K562 (cell line): ENCODE measurements around the gene C2CD2L. TPM values are rescaled to one million over a fixed set of nuclear protein-coding genes. Genes with fewer than 3 reads are reported as not detected.
A peak's percentile ranks its signal among the peaks of the same experiment; 100 is the strongest.

Source experiments
- ADNP ChIP-seq: fragments of 200-800 bp; sonication (Bioruptor generic); IDR thresholded peaks from 2 replicates; pipeline ENCODE4 v1.6.1; 2016; ENCODE audit warnings: missing genetic modification characterization, missing compliant biosample characterization
- BDP1 ChIP-seq: IDR thresholded peaks from 3 replicates; pipeline ENCODE4 v1.6.1; 2011; ENCODE audit not compliant: insufficient read length, insufficient read depth
- CBFB ChIP-seq: sonication (generic); formaldehyde crosslinking; IDR thresholded peaks from 2 replicates; pipeline ENCODE4 v1.4.0; 2020; ENCODE audit warnings: mild to moderate bottlenecking, missing genetic modification reagents
- GABPA ChIP-seq: fragments of 200-800 bp; sonication (Bioruptor generic); conservative IDR thresholded peaks from 2 replicates; pipeline ENCODE4 v1.6.1; 2016; ENCODE audit warnings: low read depth, missing genetic modification characterization, missing compliant biosample characterization
- GTF2E2 ChIP-seq: fragments of 200-800 bp; sonication (Bioruptor generic); IDR thresholded peaks from 2 replicates; pipeline ENCODE4 v1.6.1; 2016; ENCODE audit warnings: missing genetic modification characterization, missing compliant biosample characterization
- HDAC1 ChIP-seq, 2 experiments: fragments of 450-650 bp; IDR thresholded peaks; 2 replicates each; pipeline ENCODE4 v1.6.1; 2016 to 2017; ENCODE audit warnings: inconsistent platforms in 1 of 2, mild to moderate bottlenecking in 1 of 2, moderate library complexity in 1 of 2
- ILK ChIP-seq: fragments of 450-650 bp; IDR thresholded peaks from 2 replicates; pipeline ENCODE4 v1.6.1; 2016; ENCODE audit warnings: missing genetic modification characterization, low read depth, mild to moderate bottlenecking, missing compliant biosample characterization, moderate library complexity, borderline replicate concordance
- LARP7 ChIP-seq: fragments of 450-650 bp; IDR thresholded peaks from 2 replicates; pipeline ENCODE4 v1.6.1; 2016
- MTA1 ChIP-seq: fragments of 450-650 bp; IDR thresholded peaks from 2 replicates; pipeline ENCODE4 v1.6.1; 2017; ENCODE audit warnings: borderline replicate concordance
- NFIX ChIP-seq: fragments of 250-450 bp; sonication (Bioruptor Pico); IDR thresholded peaks from 2 replicates; pipeline ENCODE4 v1.4.0; 2020; ENCODE audit warnings: low read depth, mild to moderate bottlenecking, moderate library complexity
- PHB2 ChIP-seq: fragments of 450-650 bp; IDR thresholded peaks from 2 replicates; pipeline ENCODE4 v1.6.1; 2017; ENCODE audit warnings: low read depth
- POLR2AphosphoS5 ChIP-seq: IDR thresholded peaks from 2 replicates; pipeline ENCODE4 v1.6.1; 2011; ENCODE audit warnings: mild to moderate bottlenecking, low read depth, low read length, moderate library complexity; ENCODE audit not compliant: control insufficient read depth, insufficient read depth
- RBFOX2 ChIP-seq: fragments of 200-400 bp; formaldehyde crosslinking; IDR thresholded peaks from 2 replicates; pipeline ENCODE4 v1.6.1; 2017; ENCODE audit warnings: low read depth, mild to moderate bottlenecking, low read length, moderate library complexity
- STAT5A ChIP-seq: IDR thresholded peaks from 2 replicates; pipeline ENCODE4 v1.6.1; 2012; ENCODE audit warnings: low read length, inconsistent platforms, borderline replicate concordance
- STAT5B ChIP-seq: fragments of 250-450 bp; sonication (Bioruptor Pico); IDR thresholded peaks from 2 replicates; pipeline ENCODE4 v1.8.0; 2021; ENCODE audit warnings: mild to moderate bottlenecking, inconsistent platforms
- TAF1 ChIP-seq: IDR thresholded peaks from 2 replicates; pipeline ENCODE4 v1.6.1; 2011; ENCODE audit warnings: mild to moderate bottlenecking, low read length, moderate library complexity; ENCODE audit not compliant: insufficient read depth, control insufficient read depth, severe bottlenecking; ENCODE audit errors: extremely low read depth
- TOE1 ChIP-seq, 2 experiments: fragments of 450-650 bp in 1 of 2; sonication (generic) in 1 of 2; formaldehyde crosslinking in 1 of 2; IDR thresholded peaks; 2 replicates each; pipeline versions ENCODE4 v1.7.1 to v1.8.0; 2016 to 2022; ENCODE audit warnings: borderline replicate concordance in 2 of 2, mild to moderate bottlenecking in 2 of 2, antibody characterized with exemption in 1 of 2, inconsistent platforms in 1 of 2, low read depth in 1 of 2, missing genetic modification reagents in 1 of 2, moderate library complexity in 1 of 2
- ZBED1 ChIP-seq: IDR thresholded peaks from 2 replicates; pipeline ENCODE4 v1.6.1; 2014
- ZNF146 ChIP-seq: IDR thresholded peaks from one replicate; pipeline ENCODE4 v1.6.1; 2018; ENCODE audit warnings: missing compliant biosample characterization; ENCODE audit not compliant: unreplicated experiment
- ZNF274 ChIP-seq: IDR thresholded peaks from 2 replicates; pipeline ENCODE4 v1.6.1; 2011; ENCODE audit warnings: low read depth, mild to moderate bottlenecking, low read length, moderate library complexity, borderline replicate concordance
- ZNF436 ChIP-seq: fragments of 250-450, 450-650 bp; sonication (Bioruptor Pico); formaldehyde crosslinking; IDR thresholded peaks from 2 replicates; pipeline ENCODE4 v1.7.0; 2020; ENCODE audit warnings: mild to moderate bottlenecking
- ZNF707 ChIP-seq: fragments of 250-450 bp; sonication (Bioruptor Pico); conservative IDR thresholded peaks from 2 replicates; pipeline ENCODE4 v1.8.0; 2022; ENCODE audit warnings: inconsistent platforms, mild to moderate bottlenecking, moderate library complexity
- polyA plus RNA-seq, 8 experiments: library from polyadenylated mRNA; depleted of rRNA in 4 of 8; stranded (reverse) in 5 of 8; unstranded in 3 of 8; fragments of >200 nt; fragmentation: Nextera tagmentation in 2 of 8; fragmentation: Illumina TruSeq in 1 of 8; extraction: Ambion mirVana in 2 of 8; extraction: Trizol in 1 of 8; gene quantifications; 2 replicates each; pipeline versions ENCODE4 v1.2.1 to v1.2.3, GENCODE V29; 2011 to 2014; ENCODE audit warnings: inconsistent platforms in 1 of 8, missing spikeins in 1 of 8
- total RNA-seq, 7 experiments: library from RNA; depleted of rRNA in 6 of 7; stranded (reverse); fragments of >200 nt in 6 of 7; fragmentation: Illumina TruSeq in 2 of 7; extraction: Trizol in 2 of 7; gene quantifications; 2 replicates each; pipeline versions ENCODE4 v1.2.1 to v1.2.3, GENCODE V29; 2011 to 2021; ENCODE audit warnings: low replicate concordance in 1 of 7
- TF ChIP-seq, protein P1 (sequence below): IDR thresholded peaks from 3 replicates; pipeline ENCODE4 v1.6.1; 2011; ENCODE audit warnings: borderline replicate concordance, mild to moderate bottlenecking; ENCODE audit not compliant: insufficient read length, insufficient read depth
- TF ChIP-seq, protein P2 (sequence below): sonication (generic); formaldehyde crosslinking; IDR thresholded peaks from 2 replicates; pipeline ENCODE4 v1.8.0; 2023; ENCODE audit warnings: mild to moderate bottlenecking, missing genetic modification reagents
- TF ChIP-seq, protein P3 (sequence below): fragments of 450-650 bp; IDR thresholded peaks from 2 replicates; pipeline ENCODE4 v1.6.1; 2017; ENCODE audit warnings: mild to moderate bottlenecking, moderate library complexity

The C2CD2L gene
- total and polyA plus RNA-seq, 9 of the 15 experiments (the other 6 are each of a cell fraction or from before 2014, with no cell fraction given), result 0.66 to 41.2 (median 14.8) TPM

DNA sequence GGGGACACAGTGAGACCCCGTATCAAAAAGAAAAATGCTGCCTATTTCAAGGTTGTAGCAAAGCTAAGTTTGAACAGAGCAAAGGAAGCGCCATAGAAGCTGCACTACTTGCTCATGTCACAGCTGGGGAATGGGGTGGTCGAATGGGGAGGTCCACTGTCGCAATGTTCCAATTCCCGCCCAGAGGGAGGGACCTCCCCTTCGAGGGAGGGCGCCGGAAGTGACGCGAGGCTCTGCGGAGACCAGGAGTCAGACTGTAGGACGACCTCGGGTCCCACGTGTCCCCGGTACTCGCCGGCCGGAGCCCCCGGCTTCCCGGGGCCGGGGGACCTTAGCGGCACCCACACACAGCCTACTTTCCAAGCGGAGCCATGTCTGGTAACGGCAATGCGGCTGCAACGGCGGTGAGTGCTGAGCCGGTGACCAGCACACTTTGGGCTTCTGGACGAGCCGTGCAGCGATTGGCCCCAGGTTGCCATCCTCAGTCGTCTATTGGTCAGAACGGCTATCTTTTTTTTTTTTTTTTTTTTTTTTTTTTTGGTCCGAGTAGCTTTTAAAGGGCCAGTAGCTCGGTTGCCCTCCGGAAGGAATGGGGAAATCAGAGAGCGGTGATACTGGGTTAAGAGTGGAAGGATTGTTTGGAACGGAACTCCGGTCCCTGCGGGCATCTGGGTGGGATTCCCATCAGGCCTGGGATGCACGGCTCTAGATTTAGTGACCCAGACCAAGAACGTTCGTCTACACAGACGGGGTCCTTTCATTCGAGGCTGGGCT lies 22.3 kb upstream of the C2CD2L start, which contains the start of gene HMBS (continued):
- TF ChIP-seq GABPA (tag), result peak; percentile 95
- no peak for TF ChIP-seq BDP1
- TF ChIP-seq TOE1 (IDR thresholded peaks at IDR 0.05; ENCODE audit: borderline replicate concordance), result peak; percentile 83; the same call in 1 of the 2 replicates
- no peak for TF ChIP-seq TOE1 (CRISPR knock-in tag; IDR thresholded peaks at IDR 0.05; ENCODE audit: borderline replicate concordance, low read depth)
- TF ChIP-seq GTF2E2, result 0 out of 2 replicates have a peak, but pooled peaks have one; percentile 23
- TF ChIP-seq, protein P1, sequence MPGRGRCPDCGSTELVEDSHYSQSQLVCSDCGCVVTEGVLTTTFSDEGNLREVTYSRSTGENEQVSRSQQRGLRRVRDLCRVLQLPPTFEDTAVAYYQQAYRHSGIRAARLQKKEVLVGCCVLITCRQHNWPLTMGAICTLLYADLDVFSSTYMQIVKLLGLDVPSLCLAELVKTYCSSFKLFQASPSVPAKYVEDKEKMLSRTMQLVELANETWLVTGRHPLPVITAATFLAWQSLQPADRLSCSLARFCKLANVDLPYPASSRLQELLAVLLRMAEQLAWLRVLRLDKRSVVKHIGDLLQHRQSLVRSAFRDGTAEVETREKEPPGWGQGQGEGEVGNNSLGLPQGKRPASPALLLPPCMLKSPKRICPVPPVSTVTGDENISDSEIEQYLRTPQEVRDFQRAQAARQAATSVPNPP, result no peak
- no peak for TF ChIP-seq ZNF274
- TF ChIP-seq, protein P2, sequence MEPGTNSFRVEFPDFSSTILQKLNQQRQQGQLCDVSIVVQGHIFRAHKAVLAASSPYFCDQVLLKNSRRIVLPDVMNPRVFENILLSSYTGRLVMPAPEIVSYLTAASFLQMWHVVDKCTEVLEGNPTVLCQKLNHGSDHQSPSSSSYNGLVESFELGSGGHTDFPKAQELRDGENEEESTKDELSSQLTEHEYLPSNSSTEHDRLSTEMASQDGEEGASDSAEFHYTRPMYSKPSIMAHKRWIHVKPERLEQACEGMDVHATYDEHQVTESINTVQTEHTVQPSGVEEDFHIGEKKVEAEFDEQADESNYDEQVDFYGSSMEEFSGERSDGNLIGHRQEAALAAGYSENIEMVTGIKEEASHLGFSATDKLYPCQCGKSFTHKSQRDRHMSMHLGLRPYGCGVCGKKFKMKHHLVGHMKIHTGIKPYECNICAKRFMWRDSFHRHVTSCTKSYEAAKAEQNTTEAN (CRISPR knock-in tag), result no peak
- TF ChIP-seq CBFB (CRISPR knock-in tag), result no peak
- TF ChIP-seq ILK (tag), result no peak
- TF ChIP-seq ZNF436 (CRISPR knock-in tag), result no peak
- TF ChIP-seq ZBED1, result no peak
- TF ChIP-seq, protein P3, sequence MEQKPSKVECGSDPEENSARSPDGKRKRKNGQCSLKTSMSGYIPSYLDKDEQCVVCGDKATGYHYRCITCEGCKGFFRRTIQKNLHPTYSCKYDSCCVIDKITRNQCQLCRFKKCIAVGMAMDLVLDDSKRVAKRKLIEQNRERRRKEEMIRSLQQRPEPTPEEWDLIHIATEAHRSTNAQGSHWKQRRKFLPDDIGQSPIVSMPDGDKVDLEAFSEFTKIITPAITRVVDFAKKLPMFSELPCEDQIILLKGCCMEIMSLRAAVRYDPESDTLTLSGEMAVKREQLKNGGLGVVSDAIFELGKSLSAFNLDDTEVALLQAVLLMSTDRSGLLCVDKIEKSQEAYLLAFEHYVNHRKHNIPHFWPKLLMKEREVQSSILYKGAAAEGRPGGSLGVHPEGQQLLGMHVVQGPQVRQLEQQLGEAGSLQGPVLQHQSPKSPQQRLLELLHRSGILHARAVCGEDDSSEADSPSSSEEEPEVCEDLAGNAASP, result no peak
- no peak for TF ChIP-seq PHB2
- TF ChIP-seq ZNF146 (CRISPR knock-in tag), result no peak
- TF ChIP-seq NFIX, result no peak
- no peak for TF ChIP-seq STAT5A
- no peak for TF ChIP-seq ZNF707 (CRISPR knock-in tag)
- peak; percentile 76 for TF ChIP-seq TAF1
- TF ChIP-seq ADNP (tag), result no peak
- no peak for TF ChIP-seq STAT5B
- TF ChIP-seq POLR2AphosphoS5, result peak; percentile 76; the same call in 1 of the 2 replicates
- no peak for TF ChIP-seq LARP7
- TF ChIP-seq RBFOX2, result peak; percentile 93
- peak in 1 of 2 experiments; percentile 81; a peak in 1 of 4 replicates for TF ChIP-seq HDAC1 (IDR thresholded peaks at IDR 0.05)
- no peak for TF ChIP-seq MTA1
